GM23248 (cell line): ENCODE measurements around the gene TSSK3.

Experiments
- EZH2 ChIP-seq: fragments of 200-600 bp; sonication (generic); IDR thresholded peaks from 2 replicates; pipeline ENCODE4 v1.6.1; 2018; ENCODE audit warnings: antibody characterized with exemption, mild to moderate bottlenecking; ENCODE audit not compliant: insufficient read depth, poor library complexity, severe bottlenecking
- EZH2phosphoT487 ChIP-seq: fragments of 200-600 bp; sonication (generic); IDR thresholded peaks from 2 replicates; pipeline ENCODE4 v1.6.1; 2018; ENCODE audit warnings: antibody characterized with exemption, moderate library complexity, mild to moderate bottlenecking, low read depth; ENCODE audit not compliant: insufficient read depth

DNA sequence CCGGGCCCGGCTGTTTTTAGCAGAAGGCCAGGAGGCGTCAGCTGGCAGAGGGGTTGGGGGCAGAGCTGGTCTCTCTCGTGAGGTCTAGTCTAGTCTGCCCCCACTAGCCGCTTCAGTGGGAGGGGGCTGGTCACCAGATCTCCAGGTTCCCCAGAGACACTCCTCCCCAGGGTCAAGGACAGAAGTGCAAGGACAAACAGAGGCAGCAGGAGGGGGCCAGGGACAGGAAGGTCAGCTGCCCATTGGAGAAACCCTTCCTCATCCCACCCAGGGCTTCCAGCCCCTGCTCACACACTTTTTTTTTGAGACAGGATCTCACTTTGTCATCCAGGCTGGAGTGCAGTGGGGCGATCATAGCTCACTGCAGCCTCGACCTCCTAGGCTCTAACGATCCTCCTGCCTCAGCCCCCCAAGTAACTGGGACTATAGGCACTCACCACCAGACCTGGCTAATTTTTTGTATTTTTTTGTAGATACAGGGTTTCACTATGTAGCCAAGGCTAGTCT lies 10.0 kb upstream of the TSSK3 start:
- TF ChIP-seq EZH2 (no peak), EZH2phosphoT487 (no peak)
